Measurements from ENCODE around the gene MIDN.

Gene MIDN

GRCh38 chr19:1220976-1221903, 27.1 kb upstream of the MIDN start:
- DNase-seq (ENCODE audit: low read depth), result no peak

- DNase-seq (ENCODE audit: low read depth), result no peak
Observed at GRCh38 chr19:1221904-1222255, 26.5 kb upstream of the MIDN start.

GRCh38 chr19:1222394-1222793, 26.0 kb upstream of the MIDN start:
- no peak for DNase-seq (ENCODE audit: low read depth)

GRCh38 chr19:1223018-1223855, 25.1 kb upstream of the MIDN start:
- no peak for DNase-seq (ENCODE audit: low read depth)

- no peak for DNase-seq (ENCODE audit: low read depth)
Observed at GRCh38 chr19:1224047-1224825, 24.1 kb upstream of the MIDN start.

- DNase-seq (ENCODE audit: low read depth), result no peak
Observed at GRCh38 chr19:1224847-1225246, 23.5 kb upstream of the MIDN start.

- DNase-seq (ENCODE audit: low read depth), result no peak
Observed at GRCh38 chr19:1225440-1226226, 22.8 kb upstream of the MIDN start.

GRCh38 chr19:1226227-1226518, 22.2 kb upstream of the MIDN start:
- DNase-seq (ENCODE audit: low read depth), result no peak

- no peak for DNase-seq (ENCODE audit: low read depth)
Observed at GRCh38 chr19:1226522-1227303, 21.7 kb upstream of the MIDN start.

- no peak for DNase-seq (ENCODE audit: low read depth)
Observed at GRCh38 chr19:1227304-1228054, 20.9 kb upstream of the MIDN start.

GRCh38 chr19:1228161-1228957, 20.0 kb upstream of the MIDN start:
- no peak for DNase-seq (ENCODE audit: low read depth)

GRCh38 chr19:1229056-1229923, 19.1 kb upstream of the MIDN start:
- no peak for DNase-seq (ENCODE audit: low read depth)

- no peak for DNase-seq (ENCODE audit: low read depth)
Observed at GRCh38 chr19:1229924-1230782, 18.2 kb upstream of the MIDN start.

- no peak for DNase-seq (ENCODE audit: low read depth)
Observed at GRCh38 chr19:1230783-1231489, 17.4 kb upstream of the MIDN start.

- no peak for DNase-seq (ENCODE audit: low read depth)
Observed at GRCh38 chr19:1231729-1232637, 16.4 kb upstream of the MIDN start.

- DNase-seq (ENCODE audit: low read depth), result no peak
Observed at GRCh38 chr19:1232652-1233072, 15.7 kb upstream of the MIDN start.
